IMR-90 (cell line): ENCODE measurements around the gene POLR1H. TPM values are rescaled to one million over a fixed set of nuclear protein-coding genes. Genes with fewer than 3 reads are reported as not detected.

Experiments used
- ATAC-seq: fragments of 200-7000 bp; cut with Tn5 transposase; 2 replicates; pipeline ENCODE4 v1.9.1; 2020; ENCODE audit warnings: low read depth, mild to moderate bottlenecking, moderate library complexity
- BruUV-seq: library from RNA; stranded (reverse); fragments of 400-500 nt; replicated peaks from 2 replicates; lab custom pipeline; 2021; lab: Mats Ljungman, UMichigan
- CTCF ChIA-PET: fragments of 300-600 bp; formaldehyde crosslinking; extraction: SDS; loops from one replicate; lab custom pipeline; 2021; ENCODE audit warnings: antibody characterized with exemption; lab: Yijun Ruan, JAX
- POLR2A ChIA-PET: fragments of 300-600 bp; sonication (Branson Sonifier 250); formaldehyde crosslinking; loops from one replicate; lab custom pipeline; 2022; ENCODE audit warnings: antibody characterized with exemption; ENCODE audit not compliant: unreplicated experiment; lab: Charles Lee
- DNase-seq: peaks from one replicate; pipeline ENCODE4 v3.0.0; 2013
- H2AFZ ChIP-seq: replicated peaks from 2 replicates; pipeline ENCODE3; 2013; ENCODE audit warnings: low read length, mild to moderate bottlenecking; ENCODE audit not compliant: poor library complexity
- H2AK5ac ChIP-seq: 2 replicates; pipeline ENCODE4 v1.6.1; 2013; ENCODE audit warnings: low read depth, low read length, inconsistent platforms
- H2AK9ac ChIP-seq: replicated peaks from 2 replicates; pipeline ENCODE3; 2013; ENCODE audit warnings: mild to moderate bottlenecking, low read depth, low read length, moderate library complexity; ENCODE audit not compliant: poor library complexity
- H2BK120ac ChIP-seq: 2 replicates; pipeline ENCODE4 v1.6.1; 2013; ENCODE audit warnings: low read depth, low read length, inconsistent platforms
- H2BK15ac ChIP-seq: 3 replicates; pipeline ENCODE4 v1.6.1; 2013; ENCODE audit warnings: low read depth, low read length, inconsistent platforms
- H2BK20ac ChIP-seq: 2 replicates; pipeline ENCODE4 v1.6.1; 2013; ENCODE audit warnings: low read depth, mild to moderate bottlenecking, inconsistent platforms, low read length, moderate library complexity
- H2BK5ac ChIP-seq: 2 replicates; pipeline ENCODE4 v1.6.1; 2013; ENCODE audit warnings: mild to moderate bottlenecking, low read depth, low read length, inconsistent platforms; ENCODE audit not compliant: poor library complexity, severe bottlenecking
- H3K14ac ChIP-seq: replicated peaks from 2 replicates; pipeline ENCODE4 v1.6.1; 2013; ENCODE audit warnings: low read depth, low read length, inconsistent platforms
- H3K18ac ChIP-seq: 2 replicates; pipeline ENCODE4 v1.6.1; 2013; ENCODE audit warnings: low read depth, low read length, control low read depth
- H3K23ac ChIP-seq: 2 replicates; pipeline ENCODE4 v1.6.1; 2013; ENCODE audit warnings: low read depth, low read length, inconsistent platforms
- H3K27ac ChIP-seq: 2 replicates; pipeline ENCODE4 v1.5.1; 2013; ENCODE audit warnings: mild to moderate bottlenecking, control low read depth, low read length; ENCODE audit not compliant: insufficient read depth
- H3K27me3 ChIP-seq: 2 replicates; pipeline ENCODE4 v1.6.1; 2013; ENCODE audit warnings: low read length; ENCODE audit not compliant: control insufficient read depth, insufficient read depth
- H3K36me3 ChIP-seq: 2 replicates; pipeline ENCODE4 v1.6.1; 2013; ENCODE audit warnings: low read length, mixed read lengths; ENCODE audit not compliant: control insufficient read depth, insufficient read depth
- H3K4ac ChIP-seq: 2 replicates; pipeline ENCODE4 v1.6.1; 2013; ENCODE audit warnings: low read depth, low read length, inconsistent platforms
- H3K4me1 ChIP-seq: 2 replicates; pipeline ENCODE4 v1.6.1; 2013; ENCODE audit warnings: low read length, mixed read lengths; ENCODE audit not compliant: control insufficient read depth, insufficient read depth
- H3K4me2 ChIP-seq: 2 replicates; pipeline ENCODE4 v1.6.1; 2013; ENCODE audit warnings: low read depth, mild to moderate bottlenecking, control low read depth, low read length, moderate library complexity
- H3K4me3 ChIP-seq: 2 replicates; pipeline ENCODE4 v1.5.1; 2013; ENCODE audit warnings: low read depth, mild to moderate bottlenecking, control low read depth, low read length, moderate library complexity; ENCODE audit not compliant: insufficient read depth
- H3K56ac ChIP-seq: 2 replicates; pipeline ENCODE4 v1.6.1; 2013; ENCODE audit warnings: low read length, inconsistent platforms; ENCODE audit not compliant: insufficient read depth; ENCODE audit errors: extremely low read depth
- H3K79me1 ChIP-seq, 2 experiments: 2 replicates each; pipeline ENCODE4 v1.6.1; 2013; ENCODE audit warnings: low read length in 2 of 2, inconsistent platforms in 1 of 2, low read depth in 1 of 2
- H3K9ac ChIP-seq: 2 replicates; pipeline ENCODE4 v1.6.1; 2013; ENCODE audit warnings: low read depth, low read length, control low read depth
- H3K9me1 ChIP-seq: 2 replicates; pipeline ENCODE4 v1.6.1; 2013; ENCODE audit warnings: low read length, inconsistent platforms; ENCODE audit not compliant: insufficient read depth
- H3K9me3 ChIP-seq: 2 replicates; pipeline ENCODE4 v1.6.1; 2013; ENCODE audit warnings: low read length; ENCODE audit not compliant: control insufficient read depth, insufficient read depth
- H4K20me1 ChIP-seq: 2 replicates; pipeline ENCODE4 v1.6.1; 2013; ENCODE audit warnings: low read length, inconsistent platforms; ENCODE audit not compliant: insufficient read depth
- H4K5ac ChIP-seq: 2 replicates; pipeline ENCODE4 v1.6.1; 2013; ENCODE audit warnings: mild to moderate bottlenecking, low read depth, low read length, control low read depth
- H4K8ac ChIP-seq, 2 experiments: 2 replicates each; pipeline ENCODE4 v1.6.1; 2013; ENCODE audit warnings: low read depth in 2 of 2, low read length in 2 of 2, control low read depth in 1 of 2, inconsistent platforms in 1 of 2
- H4K91ac ChIP-seq: 2 replicates; pipeline ENCODE4 v1.6.1; 2013; ENCODE audit warnings: low read depth, low read length, inconsistent platforms; ENCODE audit not compliant: insufficient read depth
- CHD1 ChIP-seq: IDR thresholded peaks from 2 replicates; pipeline ENCODE4 v1.6.1; 2012; ENCODE audit warnings: low read depth, low read length, improper control_type of control experiment
- MXI1 ChIP-seq: IDR thresholded peaks from 2 replicates; pipeline ENCODE4 v1.6.1; 2012; ENCODE audit warnings: low read depth, mild to moderate bottlenecking, low read length, moderate library complexity, borderline replicate concordance
- SMC3 ChIP-seq: fragments of 150-350 bp; IDR thresholded peaks from 2 replicates; pipeline ENCODE4 v1.6.1; 2016; ENCODE audit warnings: low read depth, mild to moderate bottlenecking, antibody characterized with exemption, low read length, moderate library complexity
- WGBS, 2 experiments: methylation state at CpG; one replicate each; pipeline versions ENCODE4 v1.1.5 to v1.1.7; 2013; ENCODE audit warnings: missing lambda C conversion rate in 2 of 2; ENCODE audit not compliant: insufficient read length in 1 of 2; ENCODE audit errors: extremely low coverage in 2 of 2; 5-methylcytosine and 5-hydroxymethylcytosine counted together
- dilution Hi-C: fragments of 300-500 bp; cut with HindIII; formaldehyde crosslinking; loops from one replicate; pipeline ENCODE4 v1.14.3; 2018; ENCODE audit warnings: low sequenced_read_pairs; ENCODE audit not compliant: unreplicated experiment
- in situ Hi-C: fragments of 300-500 bp; cut with MboI; formaldehyde crosslinking; loops from 3 replicates; pipeline ENCODE4 v1.14.3; 2019; ENCODE audit warnings: low sequenced_read_pairs, inconsistent platforms, mixed read lengths
- intact Hi-C: fragments of 100-400 bp; cut with micrococcal nuclease; formaldehyde crosslinking; loops from 2 replicates; pipeline ENCODE4 v1.10.0; 2022
- polyA plus RNA-seq, 3 experiments: library from polyadenylated mRNA; depleted of rRNA; stranded (reverse); fragments of >200 nt; gene quantifications; 2 replicates each; pipeline ENCODE4 v1.2.3, GENCODE V29; 2012; ENCODE audit warnings: low replicate concordance in 1 of 3
- total RNA-seq: library from RNA; depleted of rRNA; stranded (reverse); fragments of >200 nt; gene quantifications from 2 replicates; pipeline ENCODE4 v1.2.3, GENCODE V29; 2012

The POLR1H gene
- total and polyA plus RNA-seq, 2 of the 4 experiments (the other 2 are of a cell fraction): 24.6 to 34.6 TPM

- in situ Hi-C loops: no loop called here
- no peak overlapping the region for H3K4ac ChIP-seq
- no peak overlapping the region for H3K9ac ChIP-seq
- H3K36me3 ChIP-seq: peaks cover 2% of the 10 kb centered on the region; the same call in 1 of the 2 replicates
- 4% methylated on average over 17 of the region's 37 CpGs; no CpG with 5 or more reads in 1 of the 2 experiments for WGBS, 2 experiments
- H3K4me3 ChIP-seq: peak overlapping the region; percentile 18; the same call in 1 of the 2 replicates
- peak overlapping the region; percentile 65; the same call in 1 of the 2 replicates for H3K4me2 ChIP-seq
- H3K18ac ChIP-seq: no peak overlapping the region
- H3K23ac ChIP-seq: no peak overlapping the region
- ATAC-seq (peak; percentile 28), DNase-seq (no peak)
- H4K5ac ChIP-seq: no peak overlapping the region
- BruUV-seq: no TSS peak
- H3K14ac ChIP-seq: no peak overlapping the region
- intact Hi-C loops: no loop called here
- H2BK120ac ChIP-seq: no peak overlapping the region
- TF ChIP-seq MXI1: no peak
- TF ChIP-seq CHD1: no peak
- no peak for TF ChIP-seq SMC3
- H2BK15ac ChIP-seq: no peak overlapping the region
- no peaks in the 10 kb centered on the region for H4K20me1 ChIP-seq
- H4K91ac ChIP-seq: no peak overlapping the region
- no peak overlapping the region for H4K8ac ChIP-seq
- H3K56ac ChIP-seq: no peak overlapping the region
- H2BK5ac ChIP-seq: no peak overlapping the region
- H3K27ac ChIP-seq: no peak overlapping the region
- no peak overlapping the region for H2AK5ac ChIP-seq
- no peaks in the 10 kb centered on the region for H3K79me1 ChIP-seq
- H3K9me3 ChIP-seq: no peaks in the 10 kb centered on the region
- CTCF ChIA-PET: interaction anchor here (0.6 kb wide), 1 partner anchor 20 kb away, joined by 3 read pairs; no protein-coding TSS in a partner anchor
- H3K9me1 ChIP-seq: peaks cover 3% of the 10 kb centered on the region; the same call in 1 of the 2 replicates
- H2AFZ ChIP-seq: peak overlapping the region; percentile 76
- no peak overlapping the region for H2BK20ac ChIP-seq
- POLR2A ChIA-PET: no interaction called here
- peaks cover 81% of the 10 kb centered on the region for H3K27me3 ChIP-seq
- dilution Hi-C loops: no loop called here
- H2AK9ac ChIP-seq: peak overlapping the region; percentile 71
- H3K4me1 ChIP-seq: peaks cover 3% of the 10 kb centered on the region; the same call in 1 of the 2 replicates
These were observed 13.4 kb downstream of the POLR1H start for GRCh38 chr6:30074331-30075093.
